ENCODE measurements around the gene CLEC16A. TPM values are rescaled to one million over a fixed set of nuclear protein-coding genes. Genes with fewer than 3 reads are reported as not detected.

CLEC16A gene
- total and polyA plus RNA-seq, 2 experiments from 2014 or later, result 9.9 to 24.1 TPM

DNA sequence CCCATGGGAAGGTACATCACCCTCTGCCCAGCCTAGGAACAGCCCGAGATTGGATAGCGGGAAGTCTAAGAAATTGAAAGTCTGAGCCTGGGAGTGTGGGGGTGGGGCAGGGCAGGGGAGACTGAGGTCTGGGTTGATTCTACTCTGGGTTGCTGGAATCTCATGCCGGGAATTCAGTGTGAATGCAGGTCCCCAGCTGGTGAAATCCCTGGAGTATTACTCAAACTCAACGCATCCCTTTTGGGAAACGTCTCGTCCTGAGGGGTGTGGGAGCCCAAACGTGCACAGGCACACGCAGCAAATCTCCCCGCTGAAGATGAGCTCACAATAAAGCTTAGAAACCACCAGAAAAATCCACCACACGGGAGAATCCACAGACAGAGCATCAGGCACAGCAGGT lies 256.2 kb downstream of the CLEC16A start (continued):
- no peak for TF ChIP-seq EZH2phosphoT487 (IDR thresholded peaks at IDR 0.05; ENCODE audit: unreplicated experiment)

DNA sequence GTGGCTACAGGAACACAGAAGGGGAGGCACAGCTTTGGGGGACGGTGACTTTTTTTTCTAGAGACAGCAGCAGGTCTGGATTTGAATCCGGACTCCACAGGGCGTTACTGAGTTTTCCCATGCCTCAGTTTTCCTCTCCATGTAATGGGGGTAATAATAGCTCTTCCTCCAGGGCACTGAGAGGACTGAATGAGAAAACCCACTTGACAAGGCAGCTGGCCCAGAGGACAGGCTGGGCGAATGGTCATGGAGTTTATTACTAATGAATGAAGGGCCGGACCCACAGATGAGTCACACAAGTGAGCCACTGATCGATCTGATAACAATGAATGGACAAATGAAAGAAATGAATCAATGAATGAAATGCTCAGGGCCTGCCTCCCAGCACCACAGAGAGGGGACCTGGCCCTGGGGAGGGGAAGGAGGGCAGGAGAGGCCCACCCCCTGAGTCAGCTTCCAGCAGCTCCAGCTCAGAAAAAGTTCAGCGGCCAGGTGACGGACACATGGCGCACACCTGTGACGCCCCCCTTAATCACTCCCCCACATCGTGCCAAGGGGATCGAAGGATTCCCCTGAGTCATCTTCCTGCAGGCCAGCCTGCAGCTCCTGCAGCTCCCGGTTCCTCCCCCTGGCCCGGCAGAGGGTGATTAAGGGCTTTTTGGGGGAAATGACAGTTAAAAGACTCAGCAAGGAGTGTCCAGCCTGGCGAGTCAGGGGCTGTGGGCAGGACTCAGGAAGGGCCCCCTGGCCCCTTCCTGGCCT lies 257.3 kb downstream of the CLEC16A start:
- Mint-ChIP-seq H3K4me1 (peaks cover 40% of the 10 kb centered on the region), H3K27me3 (ENCODE audit: insufficient read depth, low read depth, poor library complexity) (peaks cover 9% of the 10 kb centered on the region), H3K9me3 (no peaks in the 10 kb centered on the region), H3K4me3 (peak overlapping the region; percentile 15; the same call in 1 of the 3 replicates), H3K36me3 (ENCODE audit: low read depth) (no peaks in the 10 kb centered on the region), H3K27ac (peak overlapping the region; percentile 97)
- no peaks in the 10 kb centered on the region for H3K9me2 ChIP-seq (ENCODE audit: insufficient read depth)
- peaks cover 26% of the 10 kb centered on the region for H3K4me1 ChIP-seq (ENCODE audit: insufficient read depth)
- H3K4me2 ChIP-seq, result peak overlapping the region; percentile 71; the same call in 1 of the 2 replicates
- no peaks in the 10 kb centered on the region for H3F3A ChIP-seq (replicated peaks; ENCODE audit: low read depth)
- H4K20me1 ChIP-seq (replicated peaks; ENCODE audit: insufficient read depth), result no peaks in the 10 kb centered on the region
- peak overlapping the region; percentile 28; the same call in 1 of the 2 replicates for H3K4me3 ChIP-seq
- H3K36me3 ChIP-seq (ENCODE audit: insufficient read depth), result no peaks in the 10 kb centered on the region
- no peaks in the 10 kb centered on the region for H3K27me3 ChIP-seq (ENCODE audit: insufficient read depth)
- DNase-seq (ENCODE audit: low spot score), result peak; percentile 75
- peak overlapping the region; percentile 53 for H2AFZ ChIP-seq
- ATAC-seq, result peak; percentile 67
- H3K79me2 ChIP-seq (replicated peaks; ENCODE audit: insufficient read depth), result no peaks in the 10 kb centered on the region
- H3K27ac ChIP-seq (ENCODE audit: low read depth), result no peak overlapping the region
- TF ChIP-seq, protein P1, sequence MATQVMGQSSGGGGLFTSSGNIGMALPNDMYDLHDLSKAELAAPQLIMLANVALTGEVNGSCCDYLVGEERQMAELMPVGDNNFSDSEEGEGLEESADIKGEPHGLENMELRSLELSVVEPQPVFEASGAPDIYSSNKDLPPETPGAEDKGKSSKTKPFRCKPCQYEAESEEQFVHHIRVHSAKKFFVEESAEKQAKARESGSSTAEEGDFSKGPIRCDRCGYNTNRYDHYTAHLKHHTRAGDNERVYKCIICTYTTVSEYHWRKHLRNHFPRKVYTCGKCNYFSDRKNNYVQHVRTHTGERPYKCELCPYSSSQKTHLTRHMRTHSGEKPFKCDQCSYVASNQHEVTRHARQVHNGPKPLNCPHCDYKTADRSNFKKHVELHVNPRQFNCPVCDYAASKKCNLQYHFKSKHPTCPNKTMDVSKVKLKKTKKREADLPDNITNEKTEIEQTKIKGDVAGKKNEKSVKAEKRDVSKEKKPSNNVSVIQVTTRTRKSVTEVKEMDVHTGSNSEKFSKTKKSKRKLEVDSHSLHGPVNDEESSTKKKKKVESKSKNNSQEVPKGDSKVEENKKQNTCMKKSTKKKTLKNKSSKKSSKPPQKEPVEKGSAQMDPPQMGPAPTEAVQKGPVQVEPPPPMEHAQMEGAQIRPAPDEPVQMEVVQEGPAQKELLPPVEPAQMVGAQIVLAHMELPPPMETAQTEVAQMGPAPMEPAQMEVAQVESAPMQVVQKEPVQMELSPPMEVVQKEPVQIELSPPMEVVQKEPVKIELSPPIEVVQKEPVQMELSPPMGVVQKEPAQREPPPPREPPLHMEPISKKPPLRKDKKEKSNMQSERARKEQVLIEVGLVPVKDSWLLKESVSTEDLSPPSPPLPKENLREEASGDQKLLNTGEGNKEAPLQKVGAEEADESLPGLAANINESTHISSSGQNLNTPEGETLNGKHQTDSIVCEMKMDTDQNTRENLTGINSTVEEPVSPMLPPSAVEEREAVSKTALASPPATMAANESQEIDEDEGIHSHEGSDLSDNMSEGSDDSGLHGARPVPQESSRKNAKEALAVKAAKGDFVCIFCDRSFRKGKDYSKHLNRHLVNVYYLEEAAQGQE (IDR thresholded peaks at IDR 0.05; ENCODE audit: unreplicated experiment), result no peak
- TF ChIP-seq, protein P2, sequence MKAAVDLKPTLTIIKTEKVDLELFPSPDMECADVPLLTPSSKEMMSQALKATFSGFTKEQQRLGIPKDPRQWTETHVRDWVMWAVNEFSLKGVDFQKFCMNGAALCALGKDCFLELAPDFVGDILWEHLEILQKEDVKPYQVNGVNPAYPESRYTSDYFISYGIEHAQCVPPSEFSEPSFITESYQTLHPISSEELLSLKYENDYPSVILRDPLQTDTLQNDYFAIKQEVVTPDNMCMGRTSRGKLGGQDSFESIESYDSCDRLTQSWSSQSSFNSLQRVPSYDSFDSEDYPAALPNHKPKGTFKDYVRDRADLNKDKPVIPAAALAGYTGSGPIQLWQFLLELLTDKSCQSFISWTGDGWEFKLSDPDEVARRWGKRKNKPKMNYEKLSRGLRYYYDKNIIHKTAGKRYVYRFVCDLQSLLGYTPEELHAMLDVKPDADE (IDR thresholded peaks at IDR 0.05), result no peak
- TF ChIP-seq ZNF114 (CRISPR knock-in tag; IDR thresholded peaks at IDR 0.05) (no peak), ZNF331 (CRISPR knock-in tag; IDR thresholded peaks at IDR 0.05; ENCODE audit: low read depth) (no peak), STAT1 (IDR thresholded peaks at IDR 0.05; ENCODE audit: unreplicated experiment) (no peak), EZH2phosphoT487 (IDR thresholded peaks at IDR 0.05; ENCODE audit: unreplicated experiment) (no peak), CREB1 (CRISPR knock-in tag; IDR thresholded peaks at IDR 0.05; ENCODE audit: low read depth) (no peak; the same call in 1 of the 2 replicates), EZH2 (IDR thresholded peaks at IDR 0.05; ENCODE audit: low read depth, unreplicated experiment) (no peak), NANOG (IDR thresholded peaks at IDR 0.05; ENCODE audit: borderline replicate concordance) (no peak), POLR2AphosphoS5 (IDR thresholded peaks at IDR 0.05; ENCODE audit: low read depth) (no peak)
- TF ChIP-seq, protein P3, sequence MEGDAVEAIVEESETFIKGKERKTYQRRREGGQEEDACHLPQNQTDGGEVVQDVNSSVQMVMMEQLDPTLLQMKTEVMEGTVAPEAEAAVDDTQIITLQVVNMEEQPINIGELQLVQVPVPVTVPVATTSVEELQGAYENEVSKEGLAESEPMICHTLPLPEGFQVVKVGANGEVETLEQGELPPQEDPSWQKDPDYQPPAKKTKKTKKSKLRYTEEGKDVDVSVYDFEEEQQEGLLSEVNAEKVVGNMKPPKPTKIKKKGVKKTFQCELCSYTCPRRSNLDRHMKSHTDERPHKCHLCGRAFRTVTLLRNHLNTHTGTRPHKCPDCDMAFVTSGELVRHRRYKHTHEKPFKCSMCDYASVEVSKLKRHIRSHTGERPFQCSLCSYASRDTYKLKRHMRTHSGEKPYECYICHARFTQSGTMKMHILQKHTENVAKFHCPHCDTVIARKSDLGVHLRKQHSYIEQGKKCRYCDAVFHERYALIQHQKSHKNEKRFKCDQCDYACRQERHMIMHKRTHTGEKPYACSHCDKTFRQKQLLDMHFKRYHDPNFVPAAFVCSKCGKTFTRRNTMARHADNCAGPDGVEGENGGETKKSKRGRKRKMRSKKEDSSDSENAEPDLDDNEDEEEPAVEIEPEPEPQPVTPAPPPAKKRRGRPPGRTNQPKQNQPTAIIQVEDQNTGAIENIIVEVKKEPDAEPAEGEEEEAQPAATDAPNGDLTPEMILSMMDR (conservative IDR thresholded peaks at IDR 0.05; ENCODE audit: low read depth in 2 of 2), result no peak
- TF ChIP-seq, protein P4, sequence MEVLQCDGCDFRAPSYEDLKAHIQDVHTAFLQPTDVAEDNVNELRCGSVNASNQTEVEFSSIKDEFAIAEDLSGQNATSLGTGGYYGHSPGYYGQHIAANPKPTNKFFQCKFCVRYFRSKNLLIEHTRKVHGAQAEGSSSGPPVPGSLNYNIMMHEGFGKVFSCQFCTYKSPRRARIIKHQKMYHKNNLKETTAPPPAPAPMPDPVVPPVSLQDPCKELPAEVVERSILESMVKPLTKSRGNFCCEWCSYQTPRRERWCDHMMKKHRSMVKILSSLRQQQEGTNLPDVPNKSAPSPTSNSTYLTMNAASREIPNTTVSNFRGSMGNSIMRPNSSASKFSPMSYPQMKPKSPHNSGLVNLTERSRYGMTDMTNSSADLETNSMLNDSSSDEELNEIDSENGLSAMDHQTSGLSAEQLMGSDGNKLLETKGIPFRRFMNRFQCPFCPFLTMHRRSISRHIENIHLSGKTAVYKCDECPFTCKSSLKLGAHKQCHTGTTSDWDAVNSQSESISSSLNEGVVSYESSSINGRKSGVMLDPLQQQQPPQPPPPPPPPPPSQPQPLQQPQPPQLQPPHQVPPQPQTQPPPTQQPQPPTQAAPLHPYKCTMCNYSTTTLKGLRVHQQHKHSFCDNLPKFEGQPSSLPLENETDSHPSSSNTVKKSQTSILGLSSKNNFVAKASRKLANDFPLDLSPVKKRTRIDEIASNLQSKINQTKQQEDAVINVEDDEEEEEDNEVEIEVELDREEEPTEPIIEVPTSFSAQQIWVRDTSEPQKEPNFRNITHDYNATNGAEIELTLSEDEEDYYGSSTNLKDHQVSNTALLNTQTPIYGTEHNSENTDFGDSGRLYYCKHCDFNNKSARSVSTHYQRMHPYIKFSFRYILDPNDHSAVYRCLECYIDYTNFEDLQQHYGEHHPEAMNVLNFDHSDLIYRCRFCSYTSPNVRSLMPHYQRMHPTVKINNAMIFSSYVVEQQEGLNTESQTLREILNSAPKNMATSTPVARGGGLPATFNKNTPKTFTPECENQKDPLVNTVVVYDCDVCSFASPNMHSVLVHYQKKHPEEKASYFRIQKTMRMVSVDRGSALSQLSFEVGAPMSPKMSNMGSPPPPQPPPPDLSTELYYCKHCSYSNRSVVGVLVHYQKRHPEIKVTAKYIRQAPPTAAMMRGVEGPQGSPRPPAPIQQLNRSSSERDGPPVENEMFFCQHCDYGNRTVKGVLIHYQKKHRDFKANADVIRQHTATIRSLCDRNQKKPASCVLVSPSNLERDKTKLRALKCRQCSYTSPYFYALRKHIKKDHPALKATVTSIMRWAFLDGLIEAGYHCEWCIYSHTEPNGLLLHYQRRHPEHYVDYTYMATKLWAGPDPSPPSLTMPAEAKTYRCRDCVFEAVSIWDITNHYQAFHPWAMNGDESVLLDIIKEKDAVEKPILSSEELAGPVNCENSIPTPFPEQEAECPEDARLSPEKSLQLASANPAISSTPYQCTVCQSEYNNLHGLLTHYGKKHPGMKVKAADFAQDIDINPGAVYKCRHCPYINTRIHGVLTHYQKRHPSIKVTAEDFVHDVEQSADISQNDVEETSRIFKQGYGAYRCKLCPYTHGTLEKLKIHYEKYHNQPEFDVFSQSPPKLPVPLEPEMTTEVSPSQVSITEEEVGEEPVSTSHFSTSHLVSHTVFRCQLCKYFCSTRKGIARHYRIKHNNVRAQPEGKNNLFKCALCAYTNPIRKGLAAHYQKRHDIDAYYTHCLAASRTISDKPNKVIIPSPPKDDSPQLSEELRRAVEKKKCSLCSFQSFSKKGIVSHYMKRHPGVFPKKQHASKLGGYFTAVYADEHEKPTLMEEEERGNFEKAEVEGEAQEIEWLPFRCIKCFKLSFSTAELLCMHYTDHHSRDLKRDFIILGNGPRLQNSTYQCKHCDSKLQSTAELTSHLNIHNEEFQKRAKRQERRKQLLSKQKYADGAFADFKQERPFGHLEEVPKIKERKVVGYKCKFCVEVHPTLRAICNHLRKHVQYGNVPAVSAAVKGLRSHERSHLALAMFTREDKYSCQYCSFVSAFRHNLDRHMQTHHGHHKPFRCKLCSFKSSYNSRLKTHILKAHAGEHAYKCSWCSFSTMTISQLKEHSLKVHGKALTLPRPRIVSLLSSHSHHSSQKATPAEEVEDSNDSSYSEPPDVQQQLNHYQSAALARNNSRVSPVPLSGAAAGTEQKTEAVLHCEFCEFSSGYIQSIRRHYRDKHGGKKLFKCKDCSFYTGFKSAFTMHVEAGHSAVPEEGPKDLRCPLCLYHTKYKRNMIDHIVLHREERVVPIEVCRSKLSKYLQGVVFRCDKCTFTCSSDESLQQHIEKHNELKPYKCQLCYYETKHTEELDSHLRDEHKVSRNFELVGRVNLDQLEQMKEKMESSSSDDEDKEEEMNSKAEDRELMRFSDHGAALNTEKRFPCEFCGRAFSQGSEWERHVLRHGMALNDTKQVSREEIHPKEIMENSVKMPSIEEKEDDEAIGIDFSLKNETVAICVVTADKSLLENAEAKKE (CRISPR knock-in tag; IDR thresholded peaks at IDR 0.05), result no peak

Data from GM23338 (cell line).